ENCODE results near the gene KCTD8.

DNA sequence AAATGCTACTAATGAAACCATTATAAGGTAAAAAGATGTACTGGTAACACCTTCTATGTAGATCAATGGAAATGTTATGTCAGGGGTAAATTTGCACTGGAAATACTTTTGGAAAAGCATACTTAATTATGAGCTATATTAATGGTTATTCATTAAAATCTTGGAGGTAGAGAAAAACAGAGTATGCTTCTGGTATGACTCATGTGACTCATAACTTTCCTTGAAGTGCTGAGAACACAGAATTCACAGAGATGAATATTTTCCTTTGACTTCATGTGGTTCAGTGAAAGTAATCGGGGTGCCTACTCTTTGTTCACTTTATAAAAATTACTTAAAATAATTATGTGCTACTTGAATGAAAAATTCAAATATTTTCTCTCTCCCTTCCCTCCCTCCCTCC is 254.2 kb downstream of the KCTD8 start:
- TF ChIP-seq, protein P1, sequence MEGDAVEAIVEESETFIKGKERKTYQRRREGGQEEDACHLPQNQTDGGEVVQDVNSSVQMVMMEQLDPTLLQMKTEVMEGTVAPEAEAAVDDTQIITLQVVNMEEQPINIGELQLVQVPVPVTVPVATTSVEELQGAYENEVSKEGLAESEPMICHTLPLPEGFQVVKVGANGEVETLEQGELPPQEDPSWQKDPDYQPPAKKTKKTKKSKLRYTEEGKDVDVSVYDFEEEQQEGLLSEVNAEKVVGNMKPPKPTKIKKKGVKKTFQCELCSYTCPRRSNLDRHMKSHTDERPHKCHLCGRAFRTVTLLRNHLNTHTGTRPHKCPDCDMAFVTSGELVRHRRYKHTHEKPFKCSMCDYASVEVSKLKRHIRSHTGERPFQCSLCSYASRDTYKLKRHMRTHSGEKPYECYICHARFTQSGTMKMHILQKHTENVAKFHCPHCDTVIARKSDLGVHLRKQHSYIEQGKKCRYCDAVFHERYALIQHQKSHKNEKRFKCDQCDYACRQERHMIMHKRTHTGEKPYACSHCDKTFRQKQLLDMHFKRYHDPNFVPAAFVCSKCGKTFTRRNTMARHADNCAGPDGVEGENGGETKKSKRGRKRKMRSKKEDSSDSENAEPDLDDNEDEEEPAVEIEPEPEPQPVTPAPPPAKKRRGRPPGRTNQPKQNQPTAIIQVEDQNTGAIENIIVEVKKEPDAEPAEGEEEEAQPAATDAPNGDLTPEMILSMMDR (IDR thresholded peaks at IDR 0.05): no peak
- TF ChIP-seq POLR2A (IDR thresholded peaks at IDR 0.05): no peak

All from adrenal gland (tissue), 5 donors.